Mononuclear cell (primary cell): Measurements from ENCODE around the gene MIP. TPM values are rescaled to one million over a fixed set of nuclear protein-coding genes. Genes with fewer than 3 reads are reported as not detected.
"Not testable (repeated sequence)": the region's sequence is repeated elsewhere in the genome, so short reads cannot be mapped to it uniquely, and the experiment has no call there.

Source experiments
- H3K27me3 ChIP-seq: 2 replicates; pipeline ENCODE4 v1.6.0; 2011; ENCODE audit warnings: low read length, control low read depth; ENCODE audit not compliant: insufficient read depth
- H3K4me1 ChIP-seq: 2 replicates; pipeline ENCODE4 v1.5.1; 2011; ENCODE audit warnings: mild to moderate bottlenecking, low read length, control low read depth; ENCODE audit not compliant: insufficient read depth
- H3K4me3 ChIP-seq: 2 replicates; pipeline ENCODE4 v1.5.1; 2011; ENCODE audit warnings: mild to moderate bottlenecking, low read length, moderate library complexity
- H3K9me3 ChIP-seq: 2 replicates; pipeline ENCODE4 v1.5.1; 2011; ENCODE audit warnings: low read depth, mild to moderate bottlenecking, control low read depth, low read length
- total RNA-seq: library from RNA; depleted of rRNA; stranded (reverse); fragments of >200 nt; gene quantifications from one replicate; pipeline ENCODE4 v1.2.3, GENCODE V29; 2012

Gene MIP
- total RNA-seq, 1 donor = not detected

DNA sequence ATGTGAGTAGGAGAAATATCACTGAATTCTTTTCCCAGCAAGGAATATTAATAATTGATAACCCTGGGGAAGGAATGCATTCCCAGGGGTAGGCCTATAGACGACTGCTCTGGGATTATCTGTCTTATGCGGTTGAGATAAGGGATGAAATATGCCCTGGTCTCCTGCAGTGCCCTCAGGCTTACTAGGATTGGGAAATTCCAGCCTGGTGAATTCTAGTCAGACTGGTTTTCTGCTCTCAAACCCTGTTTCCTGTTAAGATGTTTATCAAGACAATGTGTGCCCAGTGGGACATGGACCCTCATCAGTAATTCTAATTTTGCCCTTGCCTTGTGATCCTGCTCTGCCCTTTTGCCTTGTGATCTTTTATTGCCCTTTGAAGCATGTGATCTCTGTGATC is 11.2 kb downstream of the MIP start:
- not testable (repeated sequence) for H3K4me1 ChIP-seq, H3K9me3 ChIP-seq, H3K4me3 ChIP-seq, H3K27me3 ChIP-seq

DNA sequence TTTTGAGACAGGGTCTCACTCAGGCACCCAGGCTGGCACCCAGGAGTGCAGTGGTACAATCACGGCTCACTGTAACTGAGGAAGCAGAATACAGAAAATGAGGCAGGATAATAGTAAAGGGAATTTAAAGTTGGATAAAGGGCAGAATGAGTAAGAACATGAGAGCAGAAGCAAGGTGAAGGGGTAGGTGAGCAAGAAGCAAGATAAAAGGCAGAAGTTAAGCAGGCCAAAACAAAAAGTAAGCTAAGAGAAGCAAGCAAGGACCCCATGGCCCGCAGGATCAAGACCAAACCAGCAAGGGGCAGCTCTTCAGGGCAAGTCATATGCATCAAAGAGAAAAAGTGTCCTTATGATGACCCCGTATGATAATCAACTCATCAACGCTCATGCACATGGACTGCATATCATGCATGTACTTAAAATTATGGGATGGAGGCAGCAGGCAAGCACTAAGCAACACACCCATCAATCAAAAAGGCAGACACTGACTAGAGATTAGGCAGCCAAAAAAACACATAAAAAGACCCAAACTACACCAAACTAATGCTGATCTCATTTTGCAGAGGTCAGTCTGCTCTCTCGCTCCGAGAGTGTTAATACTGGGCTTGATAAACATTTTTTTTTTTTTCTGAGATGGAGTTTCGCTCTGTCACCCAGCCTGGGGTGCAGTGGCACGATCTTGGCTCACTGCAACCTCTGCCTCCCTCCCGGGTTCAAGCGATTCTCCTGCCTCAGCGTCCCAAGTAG is 16.9 kb downstream of the MIP start:
- no peaks in the 10 kb centered on the region for H3K9me3 ChIP-seq
- no peak overlapping the region for H3K4me3 ChIP-seq
- no peaks in the 10 kb centered on the region for H3K27me3 ChIP-seq
- no peaks in the 10 kb centered on the region for H3K4me1 ChIP-seq

DNA sequence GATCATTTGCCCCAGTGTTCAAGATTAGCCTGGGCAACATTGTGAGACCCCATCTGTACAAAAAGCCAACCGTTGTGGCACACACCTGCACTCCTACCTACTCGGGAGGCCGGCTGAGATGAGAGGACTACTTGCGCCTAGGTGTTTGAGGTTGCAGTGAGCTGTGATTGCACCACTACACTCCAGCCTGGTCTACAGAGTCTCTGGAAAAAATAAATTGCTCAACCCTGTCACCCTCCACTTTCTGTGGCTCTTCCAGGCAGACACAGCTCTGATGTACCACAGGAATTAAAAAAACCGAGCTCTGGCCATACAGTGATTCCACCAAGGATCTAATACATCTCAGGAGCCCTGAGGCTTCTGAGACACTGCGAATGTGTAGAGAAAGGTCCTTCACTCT is 19.6 kb downstream of the MIP start:
- no peaks in the 10 kb centered on the region for H3K9me3 ChIP-seq
- no peaks in the 10 kb centered on the region for H3K27me3 ChIP-seq
- no peak overlapping the region for H3K4me3 ChIP-seq
- H3K4me1 ChIP-seq = no peaks in the 10 kb centered on the region

DNA sequence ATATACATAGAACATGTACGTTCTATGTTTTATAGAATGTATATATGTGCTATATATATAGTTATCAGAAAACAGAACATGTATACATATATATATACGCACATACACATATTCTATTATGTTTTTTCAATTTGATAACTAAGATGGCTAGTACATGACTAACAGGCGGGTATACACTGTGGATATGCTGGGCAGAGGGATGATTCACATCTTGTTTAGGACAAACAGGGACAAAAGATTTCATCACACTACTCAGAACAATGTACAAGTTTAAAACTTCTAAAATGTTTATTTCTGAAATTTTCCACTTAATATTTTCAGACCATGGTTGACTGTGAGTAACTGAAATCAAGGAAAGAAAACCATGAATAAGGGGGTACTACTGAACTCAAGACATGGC is 22.6 kb downstream of the MIP start:
- no peaks in the 10 kb centered on the region for H3K9me3 ChIP-seq
- H3K4me1 ChIP-seq = no peaks in the 10 kb centered on the region
- no peaks in the 10 kb centered on the region for H3K27me3 ChIP-seq
- H3K4me3 ChIP-seq = no peak overlapping the region

DNA sequence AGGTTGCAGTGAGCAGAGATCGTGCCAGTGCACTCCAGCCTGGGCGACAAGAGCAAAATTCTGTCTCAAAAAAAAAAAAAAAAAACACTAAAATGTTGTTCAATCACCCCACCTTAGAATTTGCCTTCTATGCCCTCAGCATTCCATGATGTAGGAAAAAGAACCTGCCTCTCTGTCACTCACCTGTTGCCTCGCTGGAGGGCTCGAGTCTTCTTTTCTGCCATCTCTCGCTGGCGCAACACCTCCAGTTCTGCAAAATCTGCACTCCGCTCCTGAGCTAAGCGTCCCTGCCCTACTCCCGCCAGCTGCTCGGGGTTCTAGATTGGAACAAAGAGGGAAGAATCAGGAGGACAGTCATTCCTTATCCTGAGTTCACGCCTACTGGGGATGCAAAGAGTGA is 23.2 kb downstream of the MIP start:
- Histone ChIP-seq H3K4me1 (no peaks in the 10 kb centered on the region), H3K9me3 (no peaks in the 10 kb centered on the region), H3K4me3 (no peak overlapping the region), H3K27me3 (no peaks in the 10 kb centered on the region)

DNA sequence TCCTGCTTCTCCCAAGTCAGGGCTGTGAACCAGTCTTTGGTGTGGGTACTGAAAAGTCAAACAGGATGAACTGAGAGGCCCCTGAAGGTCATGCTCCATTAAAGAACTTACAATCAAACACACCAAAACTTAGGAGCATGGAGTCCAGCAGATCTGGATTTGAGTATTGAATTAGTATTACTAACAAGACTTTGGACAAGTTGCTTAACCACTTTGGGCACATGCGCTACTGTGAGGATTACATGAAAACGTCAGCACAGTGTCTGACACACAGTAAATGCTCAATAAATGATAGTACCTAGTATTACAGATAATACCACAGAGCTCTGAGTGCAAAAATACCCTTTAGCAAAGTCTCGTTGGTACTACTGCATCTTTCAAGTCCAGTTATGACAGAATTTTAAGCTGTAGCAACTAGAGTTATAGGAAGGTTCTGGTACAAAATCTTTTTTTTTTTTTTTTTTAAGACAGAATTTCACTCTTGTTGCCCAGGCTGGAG is 28.5 kb downstream of the MIP start:
- Histone ChIP-seq H3K4me3 (no peak overlapping the region), H3K9me3 (no peaks in the 10 kb centered on the region), H3K4me1 (no peaks in the 10 kb centered on the region), H3K27me3 (no peaks in the 10 kb centered on the region)

DNA sequence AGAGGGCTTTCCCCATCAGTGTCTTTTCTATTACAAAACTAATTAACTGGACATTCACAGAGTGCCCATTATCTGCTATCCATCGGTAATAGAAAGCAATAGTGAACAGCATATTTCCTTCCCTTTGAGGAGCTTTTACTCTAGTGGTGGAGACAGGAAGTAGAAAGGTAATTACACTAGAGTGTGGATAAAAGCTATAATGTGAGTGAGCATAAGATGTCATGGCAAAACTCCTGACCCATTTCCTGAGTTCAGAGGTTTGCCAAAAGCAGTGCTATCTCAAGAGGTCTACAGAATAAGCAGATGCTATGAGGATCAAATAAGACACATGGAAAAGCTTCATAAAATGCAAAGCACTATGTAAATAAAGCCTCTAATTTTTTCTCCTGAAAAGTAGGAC is 29.3 kb downstream of the MIP start:
- H3K27me3 ChIP-seq = no peaks in the 10 kb centered on the region

DNA sequence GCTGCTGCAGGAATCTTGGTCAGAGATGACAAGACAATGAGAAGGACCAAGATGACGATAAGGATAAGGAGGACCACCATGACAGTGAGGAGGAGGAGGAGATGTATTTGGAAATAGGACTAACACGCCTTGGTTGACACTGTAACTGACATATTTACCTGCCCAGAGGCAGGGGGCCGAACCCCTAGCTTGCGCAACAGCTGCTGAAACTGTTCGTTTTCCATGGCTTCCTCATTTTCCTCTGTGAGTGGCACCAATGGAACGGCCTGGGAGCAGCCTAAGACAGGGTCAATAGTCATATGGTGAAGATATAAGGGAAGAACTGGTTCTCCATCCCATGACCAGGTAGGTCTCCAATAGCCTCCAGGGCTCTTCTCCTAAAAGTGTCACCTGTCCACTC is 34.0 kb downstream of the MIP start:
- H3K4me3 ChIP-seq = no peak overlapping the region
- H3K4me1 ChIP-seq = no peaks in the 10 kb centered on the region
- H3K27me3 ChIP-seq = no peaks in the 10 kb centered on the region
- no peaks in the 10 kb centered on the region for H3K9me3 ChIP-seq

More for the DNA sequence above, 29.3 kb downstream of the MIP start:
- Histone ChIP-seq H3K9me3 (no peaks in the 10 kb centered on the region), H3K4me1 (no peaks in the 10 kb centered on the region), H3K4me3 (no peak overlapping the region)

DNA sequence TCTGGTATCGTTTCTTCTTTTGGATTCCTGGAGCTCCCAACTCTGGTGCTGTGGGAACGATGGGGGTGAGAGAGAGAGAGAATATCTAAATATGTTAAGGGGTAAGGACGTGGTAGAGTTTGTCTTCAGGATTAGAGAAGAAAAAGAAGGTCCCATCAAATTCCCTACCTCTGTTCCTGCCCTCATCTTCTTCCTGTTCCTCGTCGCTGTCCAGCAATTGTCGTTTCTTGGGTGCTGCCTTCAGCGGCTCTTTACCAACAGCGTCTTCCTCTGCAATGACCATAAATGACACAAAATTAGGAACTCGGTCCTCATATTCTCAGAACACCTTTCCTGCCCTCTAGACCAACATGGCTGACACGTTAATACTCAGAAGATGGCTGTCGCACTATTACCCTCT is 36.7 kb downstream of the MIP start:
- no peaks in the 10 kb centered on the region for H3K27me3 ChIP-seq
- H3K4me3 ChIP-seq = no peak overlapping the region
- no peaks in the 10 kb centered on the region for H3K4me1 ChIP-seq
- H3K9me3 ChIP-seq = no peaks in the 10 kb centered on the region

DNA sequence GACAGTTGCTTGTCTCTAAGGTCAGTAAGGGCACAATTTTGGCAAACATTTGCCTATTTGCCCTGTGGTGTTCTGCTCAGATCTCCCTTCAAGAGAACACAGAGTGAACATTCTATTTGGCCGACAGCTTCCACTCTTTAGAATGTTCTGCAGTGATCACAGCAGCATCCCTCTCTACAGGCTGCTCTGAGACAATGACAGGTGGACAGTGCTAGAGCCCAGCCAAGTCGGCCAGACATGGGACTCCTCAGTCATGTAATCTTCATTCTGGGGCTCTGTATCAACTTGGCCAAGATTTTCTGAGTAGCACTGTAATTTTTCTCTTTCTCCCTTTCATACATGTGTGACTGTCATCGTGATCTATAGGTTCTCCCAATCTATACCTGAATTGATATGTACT is 40.1 kb downstream of the MIP start:
- H3K9me3 ChIP-seq = no peaks in the 10 kb centered on the region
- no peak overlapping the region for H3K4me3 ChIP-seq
- H3K4me1 ChIP-seq = no peaks in the 10 kb centered on the region
- H3K27me3 ChIP-seq = no peaks in the 10 kb centered on the region

DNA sequence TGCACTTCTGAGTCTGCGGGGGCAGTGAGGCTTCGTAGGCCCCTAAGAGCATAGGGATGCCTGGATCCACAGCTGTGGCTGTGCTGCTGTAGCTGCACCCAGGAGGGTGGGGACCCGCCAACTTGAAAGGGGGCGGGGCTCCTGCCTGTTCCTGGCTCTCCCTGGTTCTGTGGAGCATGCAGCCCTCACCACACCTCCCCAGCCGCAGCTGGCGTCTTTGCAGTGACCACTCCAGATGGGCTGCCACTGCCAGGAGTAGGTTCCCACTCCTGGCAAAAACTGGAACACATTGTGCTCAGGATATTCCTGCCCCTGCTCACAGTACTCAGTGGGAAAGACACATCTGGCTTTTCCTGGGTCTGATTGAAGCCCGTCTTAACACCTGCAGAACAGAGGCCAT is 41.1 kb downstream of the MIP start:
- no peaks in the 10 kb centered on the region for H3K4me1 ChIP-seq
- H3K27me3 ChIP-seq = no peaks in the 10 kb centered on the region
- H3K4me3 ChIP-seq = no peak overlapping the region
- H3K9me3 ChIP-seq = no peaks in the 10 kb centered on the region

DNA sequence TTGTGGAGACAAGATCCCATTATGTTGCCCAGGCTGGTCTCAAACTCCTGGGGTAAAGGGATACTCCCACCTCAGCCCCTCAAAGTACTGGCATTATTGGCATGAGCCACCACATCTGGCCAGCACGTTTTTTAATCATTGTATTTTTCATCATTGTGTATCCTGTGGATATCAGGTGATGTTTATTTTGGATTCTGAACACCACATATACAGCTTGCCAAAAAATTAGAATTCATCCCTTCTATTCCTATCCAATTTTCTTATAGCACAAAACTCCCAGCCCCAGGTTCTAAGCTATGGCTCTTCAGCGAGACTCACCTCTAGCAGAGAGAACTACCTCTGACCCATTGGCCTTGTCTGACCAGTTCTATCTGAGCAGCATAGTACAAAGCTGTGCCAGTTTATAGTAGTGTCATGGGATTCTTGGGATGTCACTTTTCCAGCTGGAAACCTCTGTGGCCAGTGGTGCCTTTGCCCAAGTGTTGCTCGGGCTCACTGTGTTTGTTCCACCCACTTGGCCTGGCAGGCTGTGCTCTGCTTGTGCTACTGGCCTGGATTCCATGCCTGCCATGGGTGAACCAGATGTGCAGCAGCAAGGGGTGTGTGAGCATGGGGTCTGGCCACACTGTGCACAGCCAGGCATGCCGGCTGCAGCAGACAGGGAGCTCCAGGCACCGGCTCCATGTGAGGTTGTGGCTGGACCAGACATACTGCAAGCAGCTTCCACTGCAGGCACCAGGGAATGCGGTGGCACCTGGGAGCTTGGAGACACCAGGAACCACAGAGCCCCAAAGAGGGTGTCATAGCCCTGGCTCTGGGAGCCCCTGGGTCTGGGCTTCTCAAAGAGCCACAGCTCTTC is 42.4 kb downstream of the MIP start:
- no peaks in the 10 kb centered on the region for H3K9me3 ChIP-seq
- H3K27me3 ChIP-seq = no peaks in the 10 kb centered on the region
- no peak overlapping the region for H3K4me3 ChIP-seq
- H3K4me1 ChIP-seq = no peaks in the 10 kb centered on the region

DNA sequence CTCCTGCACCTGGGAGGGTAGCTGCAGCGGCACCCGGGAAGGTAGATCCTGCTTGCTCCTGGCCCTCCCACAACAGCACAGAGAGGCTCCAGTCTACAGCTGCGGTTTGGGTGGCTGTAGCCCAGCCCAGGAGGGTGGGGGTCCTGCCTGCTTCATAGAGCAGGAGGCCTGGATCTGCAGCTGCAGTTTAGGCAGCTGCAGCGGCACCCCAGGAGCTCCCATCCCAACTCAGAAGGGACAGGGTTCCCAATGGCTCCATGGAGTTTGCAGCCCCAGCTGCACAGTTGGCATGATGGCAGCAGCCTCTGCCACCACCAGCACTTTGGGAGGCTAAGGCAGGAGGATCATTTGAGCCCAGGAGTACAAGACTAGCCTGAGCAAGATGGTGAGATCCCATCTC is 43.7 kb downstream of the MIP start:
- Histone ChIP-seq H3K4me1 (no peaks in the 10 kb centered on the region), H3K27me3 (no peaks in the 10 kb centered on the region), H3K9me3 (no peaks in the 10 kb centered on the region), H3K4me3 (no peak overlapping the region)

DNA sequence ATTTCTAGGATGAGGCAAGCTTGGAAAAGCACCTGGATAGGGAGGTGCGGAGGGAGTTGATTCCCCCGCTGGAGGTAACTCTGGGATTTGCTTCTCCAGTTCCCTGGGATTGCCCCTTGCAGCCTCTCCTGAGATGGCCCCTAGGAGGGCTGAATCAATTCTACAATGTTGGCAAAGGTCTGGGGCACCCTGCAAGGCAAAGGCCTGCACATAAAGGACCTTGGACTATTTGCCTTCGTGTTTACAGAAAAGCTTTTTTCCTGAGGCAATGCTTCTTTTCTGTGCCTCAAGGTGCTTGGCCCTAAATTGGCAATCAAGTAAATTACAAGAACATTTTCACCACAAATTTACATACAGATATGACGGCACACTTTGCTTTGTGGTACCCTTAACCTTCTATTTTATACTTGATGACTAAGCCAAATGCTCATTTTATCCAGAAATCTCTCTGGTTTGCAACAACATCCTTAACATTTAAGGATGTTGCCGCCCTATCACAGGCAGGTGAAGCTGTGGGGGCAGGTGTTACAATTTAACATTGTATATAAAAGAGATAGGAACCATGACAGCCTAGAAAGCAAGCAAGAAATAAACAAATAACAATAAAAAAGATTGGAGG is 45.5 kb downstream of the MIP start:
- Histone ChIP-seq H3K4me1 (no peaks in the 10 kb centered on the region), H3K4me3 (no peak overlapping the region), H3K9me3 (no peaks in the 10 kb centered on the region), H3K27me3 (no peaks in the 10 kb centered on the region)

DNA sequence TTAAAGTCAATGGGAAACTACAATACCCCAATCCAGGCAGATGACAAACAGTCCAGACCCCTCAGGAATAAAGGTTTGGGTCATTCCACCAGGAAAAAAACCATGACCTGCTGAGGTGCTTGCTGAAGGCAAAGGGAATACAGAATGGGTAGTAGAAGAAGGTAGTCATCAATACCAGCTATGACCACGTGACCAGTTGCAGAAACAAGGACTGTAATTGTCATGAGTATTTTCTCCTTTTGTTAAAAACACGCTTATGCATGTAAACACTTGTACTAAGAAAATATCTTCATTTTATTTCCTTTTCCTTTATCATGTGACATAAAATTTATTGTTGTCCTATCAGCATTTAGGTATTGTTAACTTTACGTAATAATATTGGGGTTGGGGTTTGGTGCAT is 50.2 kb downstream of the MIP start:
- H3K27me3 ChIP-seq, H3K9me3 ChIP-seq, H3K4me3 ChIP-seq, H3K4me1 ChIP-seq: not testable (repeated sequence)
